Ishikawa (cell line): ENCODE data around the gene ISX.

Experiments
- EP300 ChIP-seq: IDR thresholded peaks from 2 replicates; pipeline ENCODE4 v1.6.1; 2012; ENCODE audit warnings: borderline replicate concordance
- REST ChIP-seq: IDR thresholded peaks from 2 replicates; pipeline ENCODE4 v1.6.1; 2012; ENCODE audit warnings: low read depth, mild to moderate bottlenecking

DNA sequence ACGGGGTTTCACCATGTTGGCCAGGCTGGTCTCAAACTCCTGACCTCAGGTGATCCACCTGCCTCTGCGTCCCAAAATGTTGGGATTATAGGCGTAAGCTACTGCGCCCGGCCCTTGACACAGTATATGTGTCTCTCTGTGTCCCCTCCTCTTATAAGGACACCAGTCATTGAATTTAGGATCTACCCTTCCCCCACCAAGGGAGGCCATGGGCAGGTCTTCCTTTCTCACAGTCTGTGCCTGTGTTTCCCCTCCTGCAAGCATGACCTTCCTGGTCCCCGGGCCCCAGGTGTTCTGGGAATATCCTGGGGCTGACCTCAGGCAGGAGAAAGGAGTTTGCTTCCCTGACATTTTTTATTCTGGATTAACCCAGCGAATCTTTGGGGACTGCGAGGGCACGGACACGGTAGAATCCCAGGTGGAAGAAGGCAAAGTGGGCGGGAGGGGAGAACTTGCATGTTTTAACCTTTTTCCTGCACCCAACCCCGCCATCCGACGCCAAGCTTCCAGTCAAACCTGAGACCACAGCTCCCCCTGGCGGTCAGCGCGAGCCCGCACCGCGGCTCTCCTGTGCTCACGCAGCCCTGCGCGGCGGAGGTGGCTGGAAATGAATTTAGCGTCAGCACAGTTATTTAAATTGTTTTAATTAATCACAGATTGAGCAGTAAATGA lies 42.1 kb upstream of the ISX start:
- no peak for TF ChIP-seq REST
- TF ChIP-seq EP300: no peak
